Sigmoid colon (tissue), 4 donors: ENCODE measurements around the gene RGS7.

Experiments used
- CTCF ChIP-seq, 4 experiments: fragments of 450-650 bp in 3 of 4; fragments of 200-600 bp in 1 of 4; IDR thresholded peaks; one replicate each; pipeline ENCODE4 v1.5.1; 2016 to 2019; ENCODE audit warnings: antibody characterized with exemption in 4 of 4, mild to moderate bottlenecking in 3 of 4, moderate library complexity in 2 of 4
- EP300 ChIP-seq, 4 donors: sonication (generic); formaldehyde crosslinking; IDR thresholded peaks; one replicate each; pipeline ENCODE4 v1.6.1; 2017; ENCODE audit warnings: antibody characterized with exemption in 4 of 4
- POLR2A ChIP-seq, 2 donors: fragments of 450-650 bp; IDR thresholded peaks; one replicate each; pipeline ENCODE4 v1.6.1; 2016; ENCODE audit warnings: antibody characterized with exemption in 2 of 2, mild to moderate bottlenecking in 2 of 2, moderate library complexity in 2 of 2
- POLR2AphosphoS5 ChIP-seq, 4 donors: sonication (generic); formaldehyde crosslinking; IDR thresholded peaks; one replicate each; pipeline ENCODE4 v1.6.1; 2017; ENCODE audit warnings: antibody characterized with exemption in 4 of 4

- TF ChIP-seq CTCF (IDR thresholded peaks at IDR 0.05) (no peak), POLR2A (IDR thresholded peaks at IDR 0.05) (no peak), EP300 (IDR thresholded peaks at IDR 0.05) (no peak), POLR2AphosphoS5 (IDR thresholded peaks at IDR 0.05) (no peak)
Observed at GRCh38 chr1:241336335-241336734, 20.7 kb downstream of the RGS7 start.
